Neuronal stem cell (in vitro differentiated cells): ENCODE measurements around the gene SNRNP48.

ENCODE experiments used
- DNase-seq: peaks from one replicate; pipeline ENCODE4 v3.0.0-alpha.2; 2013; ENCODE audit warnings: low spot score
- H2AFZ ChIP-seq: one replicate; pipeline ENCODE4 v1.6.1; 2013; ENCODE audit warnings: mild to moderate bottlenecking, low read length, inconsistent platforms
- H2AK5ac ChIP-seq: 2 replicates; pipeline ENCODE4 v1.6.1; 2013; ENCODE audit warnings: low read depth, mild to moderate bottlenecking, inconsistent platforms, low read length, moderate library complexity, mixed read lengths
- H2BK120ac ChIP-seq: 2 replicates; pipeline ENCODE4 v1.6.1; 2013; ENCODE audit warnings: low read depth, mild to moderate bottlenecking, inconsistent platforms, low read length, moderate library complexity, mixed read lengths
- H2BK12ac ChIP-seq: one replicate; pipeline ENCODE4 v1.6.1; 2013; ENCODE audit warnings: low read length, inconsistent platforms
- H2BK15ac ChIP-seq: 2 replicates; pipeline ENCODE4 v1.6.1; 2013; ENCODE audit warnings: mild to moderate bottlenecking, low read length, inconsistent platforms, mixed read lengths
- H2BK5ac ChIP-seq: one replicate; pipeline ENCODE4 v1.6.1; 2013; ENCODE audit warnings: inconsistent platforms, mild to moderate bottlenecking, low read length, moderate library complexity
- H3K14ac ChIP-seq: one replicate; pipeline ENCODE4 v1.6.1; 2013; ENCODE audit warnings: low read length, inconsistent platforms
- H3K18ac ChIP-seq: 2 replicates; pipeline ENCODE4 v1.6.1; 2013; ENCODE audit warnings: low read length, inconsistent platforms
- H3K23ac ChIP-seq: 2 replicates; pipeline ENCODE4 v1.6.1; 2013; ENCODE audit warnings: low read depth, mild to moderate bottlenecking, mixed read lengths, low read length, inconsistent platforms; ENCODE audit not compliant: poor library complexity
- H3K27ac ChIP-seq: replicated peaks from 3 replicates; pipeline ENCODE4 v1.5.1; 2013; ENCODE audit warnings: low read length, inconsistent platforms
- H3K27me3 ChIP-seq, 3 experiments: 2 replicates each; pipeline ENCODE4 v1.6.1; 2013; ENCODE audit warnings: low read length in 3 of 3, mild to moderate bottlenecking in 2 of 3, inconsistent platforms in 1 of 3, low read depth in 1 of 3, mixed read lengths in 1 of 3, moderate library complexity in 1 of 3; ENCODE audit not compliant: control insufficient read depth in 3 of 3, insufficient read depth in 3 of 3
- H3K36me3 ChIP-seq, 2 donors: replicated peaks in 1 of 2; 2 replicates each; pipeline ENCODE4 v1.6.1; 2013; ENCODE audit warnings: low read length in 2 of 2; ENCODE audit not compliant: control insufficient read depth in 2 of 2, insufficient read depth in 2 of 2
- H3K4ac ChIP-seq: 2 replicates; pipeline ENCODE4 v1.6.1; 2013; ENCODE audit warnings: inconsistent platforms, mild to moderate bottlenecking, low read length, moderate library complexity
- H3K4me1 ChIP-seq, 2 donors: 1 replicate in 1 of 2; 2 replicates in 1 of 2; pipeline ENCODE4 v1.6.1; 2013; ENCODE audit warnings: low read length in 2 of 2, low read depth in 1 of 2; ENCODE audit not compliant: control insufficient read depth in 2 of 2, insufficient read depth in 1 of 2
- H3K4me2 ChIP-seq: one replicate; pipeline ENCODE4 v1.6.1; 2013; ENCODE audit warnings: mild to moderate bottlenecking, low read length, inconsistent platforms; ENCODE audit not compliant: insufficient read depth, poor library complexity, severe bottlenecking
- H3K4me3 ChIP-seq, 2 donors: 2 replicates each; pipeline ENCODE4 v1.5.1; 2013; ENCODE audit warnings: low read length in 2 of 2, mild to moderate bottlenecking in 2 of 2, inconsistent platforms in 1 of 2, moderate library complexity in 1 of 2
- H3K79me1 ChIP-seq: one replicate; pipeline ENCODE4 v1.6.1; 2013; ENCODE audit warnings: low read depth, mild to moderate bottlenecking, inconsistent platforms, low read length, moderate library complexity
- H3K9ac ChIP-seq: one replicate; pipeline ENCODE4 v1.6.1; 2013; ENCODE audit warnings: mild to moderate bottlenecking, low read depth, low read length, inconsistent platforms; ENCODE audit not compliant: poor library complexity
- H3K9me3 ChIP-seq, 2 donors: replicated peaks in 1 of 2; 2 replicates each; pipeline versions ENCODE3 to v1.6.1; 2013; ENCODE audit warnings: low read length in 2 of 2, mild to moderate bottlenecking in 2 of 2, inconsistent platforms in 1 of 2, low read depth in 1 of 2, mixed read lengths in 1 of 2, moderate library complexity in 1 of 2; ENCODE audit not compliant: control insufficient read depth in 2 of 2, insufficient read depth in 1 of 2
- H4K8ac ChIP-seq: one replicate; pipeline ENCODE4 v1.6.1; 2013; ENCODE audit warnings: low read depth, mild to moderate bottlenecking, inconsistent platforms, low read length, moderate library complexity
- H4K91ac ChIP-seq: one replicate; pipeline ENCODE4 v1.6.1; 2013; ENCODE audit warnings: low read length, low read depth, mild to moderate bottlenecking, inconsistent platforms; ENCODE audit not compliant: poor library complexity
- WGBS, 2 donors: extraction: QIAGEN DNeasy Blood & Tissue Kit; methylation state at CpG; one replicate each; pipeline ENCODE4 v1.1.7; 2013; ENCODE audit warnings: missing lambda C conversion rate in 2 of 2, mixed read lengths in 1 of 2; ENCODE audit not compliant: insufficient read length in 2 of 2, insufficient replicate concordance in 1 of 2; ENCODE audit errors: extremely low coverage in 2 of 2; 5-methylcytosine and 5-hydroxymethylcytosine counted together

The SNRNP48 gene

GRCh38 chr6:7546896-7547295 is 43.1 kb upstream of the SNRNP48 start:
- Histone ChIP-seq H3K27ac (no peak overlapping the region), H3K4ac (no peak overlapping the region), H3K9me3 (peaks cover 0 to 2% of the 10 kb centered on the region in 2 donors), H3K9ac (no peak overlapping the region), H3K79me1 (no peaks in the 10 kb centered on the region), H2BK12ac (no peak overlapping the region), H3K23ac (no peak overlapping the region), H4K8ac (no peak overlapping the region), H3K18ac (no peak overlapping the region), H2AFZ (no peak overlapping the region), H2BK15ac (no peak overlapping the region), H3K27me3 (peaks cover 0 to 80% (median 0%) of the 10 kb centered on the region in 3 experiments), H3K14ac (no peak overlapping the region), H3K36me3 (no peaks in the 10 kb centered on the region), H2BK120ac (no peak overlapping the region), H2BK5ac (no peak overlapping the region), H3K4me1 (peaks cover 0 to 16% of the 10 kb centered on the region in 2 donors), H3K4me3 (no peak overlapping the region), H2AK5ac (no peak overlapping the region), H4K91ac (no peak overlapping the region), H3K4me2 (no peak overlapping the region)
- WGBS, 2 donors, result no CpG with 5 or more reads among the region's 4 CpGs
- no peak for DNase-seq

DNA sequence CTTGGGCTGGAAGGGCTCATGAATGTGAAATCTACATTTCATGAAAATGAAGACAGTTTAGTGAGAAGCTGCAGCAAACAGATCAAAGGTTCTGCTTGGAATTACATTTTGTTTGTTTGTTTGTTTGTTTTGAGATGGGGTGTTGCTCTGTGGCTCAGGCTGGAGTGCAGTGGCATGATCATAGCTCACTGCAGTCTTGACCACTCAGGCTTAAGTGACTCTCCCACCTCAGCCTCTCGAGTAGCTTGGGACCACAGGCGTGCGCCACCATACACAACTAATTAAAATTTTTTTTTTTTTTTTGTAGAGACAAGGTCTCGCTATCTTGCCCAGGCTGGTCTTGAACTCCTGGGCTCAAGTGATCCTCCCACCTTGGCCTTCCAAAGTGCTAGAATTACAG is 42.7 kb upstream of the SNRNP48 start:
- no peak overlapping the region for H4K8ac ChIP-seq
- no peak overlapping the region for H2BK120ac ChIP-seq
- H3K4me1 ChIP-seq, result peaks cover 0 to 16% of the 10 kb centered on the region in 2 donors
- H2AFZ ChIP-seq, result no peak overlapping the region
- no peak overlapping the region for H2BK15ac ChIP-seq
- H3K9ac ChIP-seq, result no peak overlapping the region
- no peak overlapping the region for H2BK5ac ChIP-seq
- no peak overlapping the region for H2AK5ac ChIP-seq
- no CpG with 5 or more reads among the region's 4 CpGs for WGBS, 2 donors
- H3K14ac ChIP-seq, result no peak overlapping the region
- no peak overlapping the region for H3K4me3 ChIP-seq
- H3K36me3 ChIP-seq, result no peaks in the 10 kb centered on the region
- H4K91ac ChIP-seq, result no peak overlapping the region
- H3K27ac ChIP-seq, result no peak overlapping the region
- H3K27me3 ChIP-seq, result peaks cover 0 to 77% (median 0%) of the 10 kb centered on the region in 3 experiments
- H3K4ac ChIP-seq, result no peak overlapping the region
- no peaks in the 10 kb centered on the region for H3K79me1 ChIP-seq
- no peak for DNase-seq
- no peak overlapping the region for H3K23ac ChIP-seq
- H3K4me2 ChIP-seq, result no peak overlapping the region
- no peak overlapping the region for H2BK12ac ChIP-seq
- no peak overlapping the region for H3K18ac ChIP-seq
- H3K9me3 ChIP-seq, result peaks cover 0 to 2% of the 10 kb centered on the region in 2 donors

DNA sequence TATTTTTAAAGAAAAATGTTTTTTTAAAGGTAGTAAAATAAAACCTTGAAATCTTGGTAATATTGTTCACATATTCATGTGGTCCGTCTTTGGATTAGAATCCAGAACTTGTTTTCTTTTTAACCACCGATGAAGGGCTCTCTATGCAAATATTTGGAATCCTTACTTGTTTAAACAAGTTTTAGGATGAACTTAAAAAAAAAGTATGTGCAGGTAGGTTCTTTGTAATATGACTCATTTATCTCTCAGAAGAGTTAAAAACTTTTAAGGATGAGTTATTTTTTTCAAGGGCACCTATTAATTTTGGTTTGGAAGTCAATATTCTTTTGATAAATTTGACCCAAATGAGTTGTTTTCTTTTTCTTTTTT is 39.6 kb upstream of the SNRNP48 start:
- peaks cover 0 to 10% of the 10 kb centered on the region in 2 donors for H3K4me1 ChIP-seq
- no peak overlapping the region for H3K9ac ChIP-seq
- H3K4ac ChIP-seq, result no peak overlapping the region
- no CpG with 5 or more reads among the region's 2 CpGs for WGBS, 2 donors
- no peak overlapping the region for H4K8ac ChIP-seq
- H2BK12ac ChIP-seq, result no peak overlapping the region
- H3K27ac ChIP-seq, result no peak overlapping the region
- no peaks in the 10 kb centered on the region for H3K79me1 ChIP-seq
- H2BK5ac ChIP-seq, result no peak overlapping the region
- no peak overlapping the region for H2AFZ ChIP-seq
- H3K4me3 ChIP-seq, result no peak overlapping the region
- no peak overlapping the region for H2BK120ac ChIP-seq
- no peak overlapping the region for H3K23ac ChIP-seq
- no peak for DNase-seq
- H2AK5ac ChIP-seq, result no peak overlapping the region
- H3K36me3 ChIP-seq, result no peaks in the 10 kb centered on the region
- no peak overlapping the region for H3K14ac ChIP-seq
- no peak overlapping the region for H4K91ac ChIP-seq
- H3K9me3 ChIP-seq, result peaks cover 0 to 2% of the 10 kb centered on the region in 2 donors
- H3K27me3 ChIP-seq, result peaks cover 0 to 63% (median 0%) of the 10 kb centered on the region in 3 experiments
- no peak overlapping the region for H2BK15ac ChIP-seq
- no peak overlapping the region for H3K18ac ChIP-seq
- H3K4me2 ChIP-seq, result no peak overlapping the region

GRCh38 chr6:7554533-7555275 is 35.3 kb upstream of the SNRNP48 start:
- H3K36me3 ChIP-seq, result peaks cover 0 to 7% of the 10 kb centered on the region in 2 donors
- no peak overlapping the region for H3K27ac ChIP-seq
- H3K4me3 ChIP-seq, result no peak overlapping the region
- H2BK120ac ChIP-seq, result no peak overlapping the region
- H3K79me1 ChIP-seq, result no peaks in the 10 kb centered on the region
- H4K91ac ChIP-seq, result no peak overlapping the region
- H3K4me2 ChIP-seq, result no peak overlapping the region
- H4K8ac ChIP-seq, result no peak overlapping the region
- H3K4ac ChIP-seq, result no peak overlapping the region
- DNase-seq, result no peak
- H3K4me1 ChIP-seq, result no peaks in the 10 kb centered on the region
- H2BK12ac ChIP-seq, result no peak overlapping the region
- H2BK15ac ChIP-seq, result no peak overlapping the region
- no peak overlapping the region for H2BK5ac ChIP-seq
- no peaks in the 10 kb centered on the region for H3K9me3 ChIP-seq
- WGBS, 2 donors, result no CpG with 5 or more reads among the region's 6 CpGs
- no peak overlapping the region for H3K18ac ChIP-seq
- H3K27me3 ChIP-seq, result peaks cover 0 to 64% (median 3%) of the 10 kb centered on the region in 3 experiments
- H3K9ac ChIP-seq, result no peak overlapping the region
- no peak overlapping the region for H2AFZ ChIP-seq
- H2AK5ac ChIP-seq, result no peak overlapping the region
- H3K14ac ChIP-seq, result no peak overlapping the region
- H3K23ac ChIP-seq, result no peak overlapping the region
